GM12878 (cell line): ENCODE measurements around the gene EEFSEC.

ENCODE experiments used
- CTCF ChIP-seq, 3 experiments: IDR thresholded peaks in 2 of 3; conservative IDR thresholded peaks in 1 of 3; 2 replicates each; pipeline ENCODE4 v1.5.1; 2011; ENCODE audit warnings: low read depth in 3 of 3, low read length in 3 of 3, mild to moderate bottlenecking in 3 of 3, control low read depth in 2 of 3, moderate library complexity in 2 of 3, inconsistent platforms in 1 of 3, mixed read lengths in 1 of 3; ENCODE audit not compliant: control insufficient read depth in 2 of 3, insufficient read depth in 1 of 3; ENCODE audit errors: extremely low read depth in 1 of 3
- FOXK2 ChIP-seq: fragments of 450-650 bp; IDR thresholded peaks from 2 replicates; pipeline ENCODE4 v1.6.1; 2017; ENCODE audit warnings: mild to moderate bottlenecking, moderate library complexity
- FOXM1 ChIP-seq: IDR thresholded peaks from 2 replicates; pipeline ENCODE4 v1.6.1; 2012; ENCODE audit warnings: low read depth, mild to moderate bottlenecking, inconsistent platforms, low read length, moderate library complexity
- HDGF ChIP-seq: fragments of 450-650 bp; IDR thresholded peaks from 2 replicates; pipeline ENCODE4 v1.6.1; 2016; ENCODE audit warnings: antibody characterized with exemption
- NBN ChIP-seq: fragments of 450-650 bp; IDR thresholded peaks from 2 replicates; pipeline ENCODE4 v1.6.1; 2016

GRCh38 chr3:128241741-128242140 is 88.5 kb downstream of the EEFSEC start:
- no peak for TF ChIP-seq CTCF (IDR thresholded peaks at IDR 0.05 in 2 of 3, conservative IDR thresholded peaks at IDR 0.05 in 1 of 3; ENCODE audit: control insufficient read depth in 2 of 3, extremely low read depth in 1 of 3, insufficient read depth in 1 of 3, low read depth in 3 of 3, low read length in 3 of 3)
- no peak for TF ChIP-seq NBN
- TF ChIP-seq FOXK2 = no peak
- TF ChIP-seq FOXM1 = no peak
- no peak for TF ChIP-seq HDGF
